ENCODE measurements around the gene METTL25B.
A peak's percentile ranks its signal among the peaks of the same experiment; 100 is the strongest.

METTL25B gene

GRCh38 chr1:156727926-156728598 lies at the start of gene METTL25B:
METTL25B (plus strand) TSS chr1:156728469; CDS start chr1:156729105, 636 bp downstream.
- Histone ChIP-seq H3K9ac (ENCODE audit: low read length) (peak within 1 kb of the TSS; percentile 96), H3K4me1 (ENCODE audit: low read length) (peaks cover 25% of the 10 kb centered on the region), H3K36me3 (replicated peaks; ENCODE audit: low read depth, low read length) (peaks cover 38% of the 10 kb centered on the region), H3K27me3 (ENCODE audit: low read depth, low read length) (no peaks in the 10 kb centered on the region), H3K9me3 (ENCODE audit: insufficient read depth, low read length) (no peaks in the 10 kb centered on the region), H3K79me2 (ENCODE audit: low read length) (peaks cover 73% of the 10 kb centered on the region), H4K20me1 (ENCODE audit: insufficient read depth, low read length) (peaks cover 33% of the 10 kb centered on the region), H2AFZ (ENCODE audit: low read depth, low read length) (peak within 1 kb of the TSS; percentile 55), H3K4me2 (ENCODE audit: low read length) (peak within 1 kb of the TSS; percentile 95), H3K27ac (ENCODE audit: low read length) (peak within 1 kb of the TSS; percentile 72), H3K4me3 (ENCODE audit: low read length) (peak within 1 kb of the TSS; percentile 82)
- TF ChIP-seq EZH2phosphoT487 (IDR thresholded peaks at IDR 0.05; ENCODE audit: low read depth) (no peak), CTCF (IDR thresholded peaks at IDR 0.05; ENCODE audit: low read depth, low read length) (no peak)

GRCh38 chr1:156680056-156680455 lies 48.2 kb upstream of the METTL25B start:
- H3K4me1 ChIP-seq (ENCODE audit: low read length): peaks cover 20% of the 10 kb centered on the region
- H3K27me3 ChIP-seq (ENCODE audit: low read depth, low read length): peaks cover 68% of the 10 kb centered on the region
- TF ChIP-seq EZH2phosphoT487 (IDR thresholded peaks at IDR 0.05; ENCODE audit: low read depth) (no peak), CTCF (IDR thresholded peaks at IDR 0.05; ENCODE audit: low read depth, low read length) (no peak)

GRCh38 chr1:156681196-156681960 lies 46.9 kb upstream of the METTL25B start:
- H3K4me1 ChIP-seq (ENCODE audit: low read length): peaks cover 20% of the 10 kb centered on the region
- no peak overlapping the region for H2AFZ ChIP-seq (ENCODE audit: low read depth, low read length)
- TF ChIP-seq EZH2phosphoT487 (IDR thresholded peaks at IDR 0.05; ENCODE audit: low read depth) (no peak), CTCF (IDR thresholded peaks at IDR 0.05; ENCODE audit: low read depth, low read length) (no peak)
- peaks cover 65% of the 10 kb centered on the region for H3K27me3 ChIP-seq (ENCODE audit: low read depth, low read length)
- H3K27ac ChIP-seq (ENCODE audit: low read length): no peak overlapping the region
- no peaks in the 10 kb centered on the region for H3K36me3 ChIP-seq (replicated peaks; ENCODE audit: low read depth, low read length)
- no peak overlapping the region for H3K9ac ChIP-seq (ENCODE audit: low read length)
- H4K20me1 ChIP-seq (ENCODE audit: insufficient read depth, low read length): no peaks in the 10 kb centered on the region
- no peak overlapping the region for H3K4me2 ChIP-seq (ENCODE audit: low read length)
- H3K4me3 ChIP-seq (ENCODE audit: low read length): no peak overlapping the region
- no peaks in the 10 kb centered on the region for H3K9me3 ChIP-seq (ENCODE audit: insufficient read depth, low read length)
- H3K79me2 ChIP-seq (ENCODE audit: low read length): no peaks in the 10 kb centered on the region

More at GRCh38 chr1:156680056-156680455, 48.2 kb upstream of the METTL25B start:
- no peak overlapping the region for H2AFZ ChIP-seq (ENCODE audit: low read depth, low read length)
- no peaks in the 10 kb centered on the region for H3K9me3 ChIP-seq (ENCODE audit: insufficient read depth, low read length)
- no peaks in the 10 kb centered on the region for H4K20me1 ChIP-seq (ENCODE audit: insufficient read depth, low read length)
- H3K27ac ChIP-seq (ENCODE audit: low read length): no peak overlapping the region
- no peaks in the 10 kb centered on the region for H3K79me2 ChIP-seq (ENCODE audit: low read length)
- H3K36me3 ChIP-seq (replicated peaks; ENCODE audit: low read depth, low read length): no peaks in the 10 kb centered on the region
- no peak overlapping the region for H3K9ac ChIP-seq (ENCODE audit: low read length)
- H3K4me3 ChIP-seq (ENCODE audit: low read length): no peak overlapping the region
- H3K4me2 ChIP-seq (ENCODE audit: low read length): no peak overlapping the region

DNA sequence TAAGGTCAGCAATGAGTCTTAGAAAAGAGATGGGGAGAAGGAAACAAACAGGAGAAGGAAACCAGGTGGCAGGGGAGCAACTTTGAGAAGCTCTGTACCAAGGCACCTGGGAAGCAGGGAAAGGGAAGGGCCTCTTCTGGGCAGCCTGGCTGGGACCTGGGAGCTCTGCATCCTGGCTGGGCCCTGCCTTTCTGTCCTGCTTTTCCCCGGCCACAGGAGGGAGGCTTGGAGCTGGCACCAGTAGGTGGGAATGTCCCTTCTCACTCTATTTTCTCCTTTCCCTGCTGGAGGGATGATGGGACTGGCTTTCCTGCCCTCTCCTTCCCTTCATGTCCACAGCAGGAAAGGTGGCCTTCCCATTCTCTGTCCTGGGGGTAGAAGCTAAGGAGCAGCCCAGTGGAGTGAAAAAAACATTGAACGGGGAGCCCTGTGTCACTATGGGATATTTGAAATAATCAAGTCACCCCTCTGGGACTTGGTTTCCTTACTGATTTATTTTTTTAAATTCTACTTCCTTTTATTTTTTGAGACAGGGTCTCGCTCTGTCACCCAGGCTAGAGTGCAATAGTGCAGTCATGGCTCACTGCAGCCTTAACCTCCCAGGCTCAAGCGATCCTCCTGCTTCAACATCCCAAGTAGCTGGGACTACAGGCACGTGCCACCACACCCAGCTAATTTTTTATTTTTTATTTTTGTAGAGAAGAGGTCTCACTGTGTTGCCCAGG lies 45.9 kb upstream of the METTL25B start:
- H4K20me1 ChIP-seq (ENCODE audit: insufficient read depth, low read length): no peaks in the 10 kb centered on the region
- H3K4me2 ChIP-seq (ENCODE audit: low read length): no peak overlapping the region
- H3K27ac ChIP-seq (ENCODE audit: low read length): no peak overlapping the region
- no peak overlapping the region for H3K9ac ChIP-seq (ENCODE audit: low read length)
- H3K27me3 ChIP-seq (ENCODE audit: low read depth, low read length): peaks cover 65% of the 10 kb centered on the region
- H3K36me3 ChIP-seq (replicated peaks; ENCODE audit: low read depth, low read length): no peaks in the 10 kb centered on the region
- H3K4me3 ChIP-seq (ENCODE audit: low read length): no peak overlapping the region
- no peaks in the 10 kb centered on the region for H3K9me3 ChIP-seq (ENCODE audit: insufficient read depth, low read length)
- peaks cover 20% of the 10 kb centered on the region for H3K4me1 ChIP-seq (ENCODE audit: low read length)
- H2AFZ ChIP-seq (ENCODE audit: low read depth, low read length): no peak overlapping the region
- no peak for TF ChIP-seq EZH2phosphoT487 (IDR thresholded peaks at IDR 0.05; ENCODE audit: low read depth)
- TF ChIP-seq CTCF (IDR thresholded peaks at IDR 0.05; ENCODE audit: low read depth, low read length): no peak
- no peaks in the 10 kb centered on the region for H3K79me2 ChIP-seq (ENCODE audit: low read length)
